Liver (tissue), 9 donors: Measurements from ENCODE around the gene TINAGL1. TPM values are rescaled to one million over a fixed set of nuclear protein-coding genes. Genes with fewer than 3 reads are reported as not detected.

Source experiments
- DNase-seq: peaks from one replicate; pipeline ENCODE4 v3.0.0-alpha.2; 2017; ENCODE audit warnings: low spot score
- H3K27ac ChIP-seq, 2 donors: one replicate each; pipeline ENCODE4 v1.7.0; 2013; ENCODE audit warnings: inconsistent platforms in 2 of 2, low read length in 2 of 2, control low read depth in 1 of 2, low read depth in 1 of 2, mild to moderate bottlenecking in 1 of 2
- H3K27me3 ChIP-seq, 4 donors: one replicate each; pipeline versions ENCODE4 v1.6.1 to v1.7.0; 2013; ENCODE audit warnings: low read length in 3 of 4, inconsistent platforms in 1 of 4, mild to moderate bottlenecking in 1 of 4, moderate library complexity in 1 of 4; ENCODE audit not compliant: control insufficient read depth in 4 of 4, insufficient read depth in 4 of 4
- H3K36me3 ChIP-seq, 4 donors: one replicate each; pipeline versions ENCODE4 v1.6.1 to v1.7.0; 2013; ENCODE audit warnings: low read length in 3 of 4, mild to moderate bottlenecking in 3 of 4, low read depth in 1 of 4, moderate library complexity in 1 of 4; ENCODE audit not compliant: control insufficient read depth in 4 of 4, insufficient read depth in 3 of 4
- H3K4me1 ChIP-seq, 4 donors: one replicate each; pipeline versions ENCODE4 v1.6.1 to v1.7.0; 2013; ENCODE audit warnings: low read length in 3 of 4, mild to moderate bottlenecking in 3 of 4, moderate library complexity in 1 of 4; ENCODE audit not compliant: control insufficient read depth in 4 of 4, insufficient read depth in 4 of 4
- H3K4me3 ChIP-seq, 3 donors: one replicate each; pipeline versions ENCODE4 v1.6.1 to v1.7.0; 2013; ENCODE audit warnings: low read length in 3 of 3, control low read depth in 1 of 3, low read depth in 1 of 3, mild to moderate bottlenecking in 1 of 3
- H3K9ac ChIP-seq, 2 donors: one replicate each; pipeline ENCODE4 v1.7.0; 2013; ENCODE audit warnings: low read length in 2 of 2, mild to moderate bottlenecking in 2 of 2, moderate library complexity in 2 of 2, control low read depth in 1 of 2, low read depth in 1 of 2
- H3K9me3 ChIP-seq, 4 donors: one replicate each; pipeline versions ENCODE4 v1.6.1 to v1.7.0; 2013; ENCODE audit warnings: low read length in 3 of 4; ENCODE audit not compliant: control insufficient read depth in 4 of 4
- ATF3 ChIP-seq: IDR thresholded peaks from 2 replicates; pipeline ENCODE4 v1.6.1; 2016; ENCODE audit warnings: antibody characterized with exemption
- CTCF ChIP-seq: fragments of 150-350 bp; IDR thresholded peaks from 2 replicates; pipeline ENCODE4 v1.5.1; 2017; ENCODE audit warnings: improper control_type of control experiment, low read depth, low read length; ENCODE audit not compliant: missing input control
- EGR1 ChIP-seq, 2 donors: IDR thresholded peaks; 2 replicates each; pipeline ENCODE4 v1.6.1; 2016 to 2018; ENCODE audit warnings: antibody characterized with exemption in 2 of 2, low read depth in 2 of 2
- FOXA1 ChIP-seq: IDR thresholded peaks from 2 replicates; pipeline ENCODE4 v1.6.1; 2016; ENCODE audit warnings: antibody characterized with exemption
- FOXA2 ChIP-seq: IDR thresholded peaks from 2 replicates; pipeline ENCODE4 v1.6.1; 2016; ENCODE audit warnings: antibody characterized with exemption
- GABPA ChIP-seq, 2 donors: IDR thresholded peaks in 1 of 2; conservative IDR thresholded peaks in 1 of 2; 2 replicates each; pipeline ENCODE4 v1.6.1; 2016; ENCODE audit warnings: antibody characterized with exemption in 2 of 2, mild to moderate bottlenecking in 1 of 2, moderate library complexity in 1 of 2
- HNF4A ChIP-seq, 2 donors: conservative IDR thresholded peaks; 2 replicates each; pipeline ENCODE4 v1.6.1; 2016; ENCODE audit warnings: antibody characterized with exemption in 2 of 2, mild to moderate bottlenecking in 2 of 2
- HNF4G ChIP-seq: IDR thresholded peaks from 2 replicates; pipeline ENCODE4 v1.6.1; 2016; ENCODE audit warnings: antibody characterized with exemption
- JUND ChIP-seq, 2 donors: IDR thresholded peaks; 2 replicates each; pipeline ENCODE4 v1.6.1; 2016; ENCODE audit warnings: antibody characterized with exemption in 2 of 2
- MAX ChIP-seq: IDR thresholded peaks from 2 replicates; pipeline ENCODE4 v1.6.1; 2016; ENCODE audit warnings: antibody characterized with exemption
- NR2F2 ChIP-seq: IDR thresholded peaks from 2 replicates; pipeline ENCODE4 v1.6.1; 2016; ENCODE audit warnings: antibody characterized with exemption
- RAD21 ChIP-seq, 2 donors: IDR thresholded peaks; 2 replicates each; pipeline ENCODE4 v1.6.1; 2016; ENCODE audit warnings: antibody characterized with exemption in 2 of 2, mild to moderate bottlenecking in 2 of 2
- RXRA ChIP-seq, 2 donors: IDR thresholded peaks; 2 replicates each; pipeline ENCODE4 v1.6.1; 2017 to 2018; ENCODE audit warnings: antibody characterized with exemption in 2 of 2, mild to moderate bottlenecking in 1 of 2
- SP1 ChIP-seq: IDR thresholded peaks from 2 replicates; pipeline ENCODE4 v1.6.1; 2018; ENCODE audit warnings: antibody characterized with exemption, mild to moderate bottlenecking
- TAF1 ChIP-seq: conservative IDR thresholded peaks from 2 replicates; pipeline ENCODE4 v1.6.1; 2016; ENCODE audit warnings: antibody characterized with exemption, mild to moderate bottlenecking
- YY1 ChIP-seq: IDR thresholded peaks from 2 replicates; pipeline ENCODE4 v1.6.1; 2016; ENCODE audit warnings: antibody characterized with exemption, mild to moderate bottlenecking
- ZBTB33 ChIP-seq: IDR thresholded peaks from 2 replicates; pipeline ENCODE4 v1.6.1; 2016; ENCODE audit warnings: antibody characterized with exemption
- WGBS: extraction: QIAGEN DNeasy Blood & Tissue Kit; methylation state at CpG from one replicate; pipeline ENCODE4 v1.1.7; 2013; 5-methylcytosine and 5-hydroxymethylcytosine counted together
- polyA plus RNA-seq, 2 donors: library from polyadenylated mRNA; stranded (reverse) in 1 of 2; unstranded in 1 of 2; fragments of 200-250 nt in 1 of 2; fragments of >200 nt in 1 of 2; fragmentation: Nextera tagmentation in 1 of 2; extraction: Ambion mirVana in 1 of 2; gene quantifications; one replicate each; pipeline versions ENCODE4 v1.2.1 to v1.2.3, GENCODE V29; 2013 to 2015
- total RNA-seq, 2 donors: library from RNA; depleted of rRNA; stranded (reverse); fragments of >200 nt; gene quantifications; one replicate each; pipeline ENCODE4 v1.2.3, GENCODE V29; 2014
- TF ChIP-seq, protein P1 (sequence below): IDR thresholded peaks from 2 replicates; pipeline ENCODE4 v1.6.1; 2016; ENCODE audit warnings: antibody characterized with exemption, mild to moderate bottlenecking
- donor health status: healthy.
- donor health status: healthy.
- donor health status: healthy.
- donor health status: healthy.
- donor health status: healthy.

TINAGL1 gene
- total and polyA plus RNA-seq, 4 donors, result 8.7 to 52.9 (median 25.6) TPM

DNA sequence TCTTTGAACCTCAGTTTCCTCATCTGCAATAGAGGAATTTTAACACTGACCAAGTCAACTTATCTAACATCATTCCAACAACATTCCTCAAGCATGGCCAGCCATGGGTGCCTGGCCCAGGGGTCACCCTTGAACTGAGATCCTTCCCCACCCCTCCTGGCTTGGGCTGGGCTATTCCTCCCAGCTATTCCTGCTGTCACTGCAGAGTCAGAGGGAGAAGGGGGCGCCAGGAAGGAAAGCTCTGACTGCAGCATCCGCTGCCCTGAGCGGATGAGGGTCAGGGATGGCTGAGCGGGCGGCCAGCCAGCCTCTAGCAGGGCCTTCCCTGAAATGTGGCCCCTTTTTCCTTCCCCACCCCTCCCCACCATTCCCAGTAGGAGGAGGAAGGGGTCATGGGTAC is 3.1 kb downstream of the TINAGL1 start:
- Histone ChIP-seq H3K27me3 (no peaks in the 10 kb centered on the region), H3K36me3 (no peaks in the 10 kb centered on the region), H3K4me1 (peaks cover 0 to 33% (median 6%) of the 10 kb centered on the region in 4 donors), H3K9ac (no peak overlapping the region), H3K27ac (peak overlapping the region; percentile 69 to 81), H3K9me3 (no peaks in the 10 kb centered on the region), H3K4me3 (no peak overlapping the region)
- 80% methylated on average over 5 of the region's 5 CpGs for WGBS
- DNase-seq, result no peak
- no peak for TF ChIP-seq TAF1
- TF ChIP-seq FOXA1, result no peak
- no peak for TF ChIP-seq FOXA2
- TF ChIP-seq ZBTB33, result no peak
- no peak for TF ChIP-seq RAD21 (IDR thresholded peaks at IDR 0.05)
- no peak for TF ChIP-seq JUND (IDR thresholded peaks at IDR 0.05)
- no peak for TF ChIP-seq YY1
- TF ChIP-seq RXRA (IDR thresholded peaks at IDR 0.05), result peak; percentile 16 to 21
- TF ChIP-seq HNF4G, result no peak
- TF ChIP-seq MAX, result no peak
- TF ChIP-seq SP1, result peak; percentile 24
- TF ChIP-seq GABPA (IDR thresholded peaks at IDR 0.05 in 1 of 2, conservative IDR thresholded peaks at IDR 0.05 in 1 of 2), result no peak
- TF ChIP-seq, protein P1, sequence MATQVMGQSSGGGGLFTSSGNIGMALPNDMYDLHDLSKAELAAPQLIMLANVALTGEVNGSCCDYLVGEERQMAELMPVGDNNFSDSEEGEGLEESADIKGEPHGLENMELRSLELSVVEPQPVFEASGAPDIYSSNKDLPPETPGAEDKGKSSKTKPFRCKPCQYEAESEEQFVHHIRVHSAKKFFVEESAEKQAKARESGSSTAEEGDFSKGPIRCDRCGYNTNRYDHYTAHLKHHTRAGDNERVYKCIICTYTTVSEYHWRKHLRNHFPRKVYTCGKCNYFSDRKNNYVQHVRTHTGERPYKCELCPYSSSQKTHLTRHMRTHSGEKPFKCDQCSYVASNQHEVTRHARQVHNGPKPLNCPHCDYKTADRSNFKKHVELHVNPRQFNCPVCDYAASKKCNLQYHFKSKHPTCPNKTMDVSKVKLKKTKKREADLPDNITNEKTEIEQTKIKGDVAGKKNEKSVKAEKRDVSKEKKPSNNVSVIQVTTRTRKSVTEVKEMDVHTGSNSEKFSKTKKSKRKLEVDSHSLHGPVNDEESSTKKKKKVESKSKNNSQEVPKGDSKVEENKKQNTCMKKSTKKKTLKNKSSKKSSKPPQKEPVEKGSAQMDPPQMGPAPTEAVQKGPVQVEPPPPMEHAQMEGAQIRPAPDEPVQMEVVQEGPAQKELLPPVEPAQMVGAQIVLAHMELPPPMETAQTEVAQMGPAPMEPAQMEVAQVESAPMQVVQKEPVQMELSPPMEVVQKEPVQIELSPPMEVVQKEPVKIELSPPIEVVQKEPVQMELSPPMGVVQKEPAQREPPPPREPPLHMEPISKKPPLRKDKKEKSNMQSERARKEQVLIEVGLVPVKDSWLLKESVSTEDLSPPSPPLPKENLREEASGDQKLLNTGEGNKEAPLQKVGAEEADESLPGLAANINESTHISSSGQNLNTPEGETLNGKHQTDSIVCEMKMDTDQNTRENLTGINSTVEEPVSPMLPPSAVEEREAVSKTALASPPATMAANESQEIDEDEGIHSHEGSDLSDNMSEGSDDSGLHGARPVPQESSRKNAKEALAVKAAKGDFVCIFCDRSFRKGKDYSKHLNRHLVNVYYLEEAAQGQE, result no peak
- no peak for TF ChIP-seq EGR1 (IDR thresholded peaks at IDR 0.05; ENCODE audit: low read depth in 2 of 2)
- peak; percentile 79 for TF ChIP-seq NR2F2
- TF ChIP-seq CTCF, result no peak
- no peak for TF ChIP-seq HNF4A (conservative IDR thresholded peaks at IDR 0.05)
- no peak for TF ChIP-seq ATF3
